IMR-90 (cell line): ENCODE results near the gene TINAGL1. TPM values are rescaled to one million over a fixed set of nuclear protein-coding genes. Genes with fewer than 3 reads are reported as not detected.

Experiments used
- ATAC-seq: fragments of 200-7000 bp; cut with Tn5 transposase; 2 replicates; pipeline ENCODE4 v1.9.1; 2020; ENCODE audit warnings: low read depth, mild to moderate bottlenecking, moderate library complexity
- BruUV-seq: library from RNA; stranded (reverse); fragments of 400-500 nt; replicated peaks from 2 replicates; lab custom pipeline; 2021; lab: Mats Ljungman, UMichigan
- CTCF ChIA-PET: fragments of 300-600 bp; formaldehyde crosslinking; extraction: SDS; loops from one replicate; lab custom pipeline; 2021; ENCODE audit warnings: antibody characterized with exemption; lab: Yijun Ruan, JAX
- POLR2A ChIA-PET: fragments of 300-600 bp; sonication (Branson Sonifier 250); formaldehyde crosslinking; loops from one replicate; lab custom pipeline; 2022; ENCODE audit warnings: antibody characterized with exemption; ENCODE audit not compliant: unreplicated experiment; lab: Charles Lee
- DNase-seq: peaks from one replicate; pipeline ENCODE4 v3.0.0; 2013
- H2AFZ ChIP-seq: replicated peaks from 2 replicates; pipeline ENCODE3; 2013; ENCODE audit warnings: low read length, mild to moderate bottlenecking; ENCODE audit not compliant: poor library complexity
- H2AK5ac ChIP-seq: 2 replicates; pipeline ENCODE4 v1.6.1; 2013; ENCODE audit warnings: low read depth, low read length, inconsistent platforms
- H2AK9ac ChIP-seq: replicated peaks from 2 replicates; pipeline ENCODE3; 2013; ENCODE audit warnings: mild to moderate bottlenecking, low read depth, low read length, moderate library complexity; ENCODE audit not compliant: poor library complexity
- H2BK120ac ChIP-seq: 2 replicates; pipeline ENCODE4 v1.6.1; 2013; ENCODE audit warnings: low read depth, low read length, inconsistent platforms
- H2BK15ac ChIP-seq: 3 replicates; pipeline ENCODE4 v1.6.1; 2013; ENCODE audit warnings: low read depth, low read length, inconsistent platforms
- H2BK20ac ChIP-seq: 2 replicates; pipeline ENCODE4 v1.6.1; 2013; ENCODE audit warnings: low read depth, mild to moderate bottlenecking, inconsistent platforms, low read length, moderate library complexity
- H2BK5ac ChIP-seq: 2 replicates; pipeline ENCODE4 v1.6.1; 2013; ENCODE audit warnings: mild to moderate bottlenecking, low read depth, low read length, inconsistent platforms; ENCODE audit not compliant: poor library complexity, severe bottlenecking
- H3K14ac ChIP-seq: replicated peaks from 2 replicates; pipeline ENCODE4 v1.6.1; 2013; ENCODE audit warnings: low read depth, low read length, inconsistent platforms
- H3K18ac ChIP-seq: 2 replicates; pipeline ENCODE4 v1.6.1; 2013; ENCODE audit warnings: low read depth, low read length, control low read depth
- H3K23ac ChIP-seq: 2 replicates; pipeline ENCODE4 v1.6.1; 2013; ENCODE audit warnings: low read depth, low read length, inconsistent platforms
- H3K27ac ChIP-seq: 2 replicates; pipeline ENCODE4 v1.5.1; 2013; ENCODE audit warnings: mild to moderate bottlenecking, control low read depth, low read length; ENCODE audit not compliant: insufficient read depth
- H3K27me3 ChIP-seq: 2 replicates; pipeline ENCODE4 v1.6.1; 2013; ENCODE audit warnings: low read length; ENCODE audit not compliant: control insufficient read depth, insufficient read depth
- H3K36me3 ChIP-seq: 2 replicates; pipeline ENCODE4 v1.6.1; 2013; ENCODE audit warnings: low read length, mixed read lengths; ENCODE audit not compliant: control insufficient read depth, insufficient read depth
- H3K4ac ChIP-seq: 2 replicates; pipeline ENCODE4 v1.6.1; 2013; ENCODE audit warnings: low read depth, low read length, inconsistent platforms
- H3K4me1 ChIP-seq: 2 replicates; pipeline ENCODE4 v1.6.1; 2013; ENCODE audit warnings: low read length, mixed read lengths; ENCODE audit not compliant: control insufficient read depth, insufficient read depth
- H3K4me2 ChIP-seq: 2 replicates; pipeline ENCODE4 v1.6.1; 2013; ENCODE audit warnings: low read depth, mild to moderate bottlenecking, control low read depth, low read length, moderate library complexity
- H3K4me3 ChIP-seq: 2 replicates; pipeline ENCODE4 v1.5.1; 2013; ENCODE audit warnings: low read depth, mild to moderate bottlenecking, control low read depth, low read length, moderate library complexity; ENCODE audit not compliant: insufficient read depth
- H3K56ac ChIP-seq: 2 replicates; pipeline ENCODE4 v1.6.1; 2013; ENCODE audit warnings: low read length, inconsistent platforms; ENCODE audit not compliant: insufficient read depth; ENCODE audit errors: extremely low read depth
- H3K79me1 ChIP-seq, 2 experiments: 2 replicates each; pipeline ENCODE4 v1.6.1; 2013; ENCODE audit warnings: low read length in 2 of 2, inconsistent platforms in 1 of 2, low read depth in 1 of 2
- H3K9ac ChIP-seq: 2 replicates; pipeline ENCODE4 v1.6.1; 2013; ENCODE audit warnings: low read depth, low read length, control low read depth
- H3K9me1 ChIP-seq: 2 replicates; pipeline ENCODE4 v1.6.1; 2013; ENCODE audit warnings: low read length, inconsistent platforms; ENCODE audit not compliant: insufficient read depth
- H3K9me3 ChIP-seq: 2 replicates; pipeline ENCODE4 v1.6.1; 2013; ENCODE audit warnings: low read length; ENCODE audit not compliant: control insufficient read depth, insufficient read depth
- H4K20me1 ChIP-seq: 2 replicates; pipeline ENCODE4 v1.6.1; 2013; ENCODE audit warnings: low read length, inconsistent platforms; ENCODE audit not compliant: insufficient read depth
- H4K5ac ChIP-seq: 2 replicates; pipeline ENCODE4 v1.6.1; 2013; ENCODE audit warnings: mild to moderate bottlenecking, low read depth, low read length, control low read depth
- H4K8ac ChIP-seq, 2 experiments: 2 replicates each; pipeline ENCODE4 v1.6.1; 2013; ENCODE audit warnings: low read depth in 2 of 2, low read length in 2 of 2, control low read depth in 1 of 2, inconsistent platforms in 1 of 2
- H4K91ac ChIP-seq: 2 replicates; pipeline ENCODE4 v1.6.1; 2013; ENCODE audit warnings: low read depth, low read length, inconsistent platforms; ENCODE audit not compliant: insufficient read depth
- BHLHE40 ChIP-seq: fragments of 150-350 bp; IDR thresholded peaks from 2 replicates; pipeline ENCODE4 v1.6.1; 2016; ENCODE audit warnings: mild to moderate bottlenecking, low read depth, low read length
- CEBPB ChIP-seq: IDR thresholded peaks from 2 replicates; pipeline ENCODE4 v1.6.1; 2012; ENCODE audit warnings: low read depth, low read length, improper control_type of control experiment
- CHD1 ChIP-seq: IDR thresholded peaks from 2 replicates; pipeline ENCODE4 v1.6.1; 2012; ENCODE audit warnings: low read depth, low read length, improper control_type of control experiment
- ELK1 ChIP-seq: fragments of 150-350 bp; IDR thresholded peaks from 2 replicates; pipeline ENCODE4 v1.6.1; 2016; ENCODE audit warnings: low read depth, mild to moderate bottlenecking, low read length, moderate library complexity, borderline replicate concordance
- FOS ChIP-seq: fragments of 150-350 bp; IDR thresholded peaks from 2 replicates; pipeline ENCODE4 v1.6.1; 2016; ENCODE audit warnings: low read depth, low read length
- MAFK ChIP-seq: IDR thresholded peaks from 2 replicates; pipeline ENCODE4 v1.6.1; 2012; ENCODE audit warnings: low read depth, low read length, improper control_type of control experiment
- MAZ ChIP-seq: IDR thresholded peaks from 2 replicates; pipeline ENCODE4 v1.6.1; 2012; ENCODE audit warnings: low read depth, mild to moderate bottlenecking, low read length, improper control_type of control experiment, moderate library complexity, borderline replicate concordance
- MXI1 ChIP-seq: IDR thresholded peaks from 2 replicates; pipeline ENCODE4 v1.6.1; 2012; ENCODE audit warnings: low read depth, mild to moderate bottlenecking, low read length, moderate library complexity, borderline replicate concordance
- POLR2A ChIP-seq: IDR thresholded peaks from 2 replicates; pipeline ENCODE4 v1.6.1; 2012; ENCODE audit warnings: mild to moderate bottlenecking, low read depth, low read length
- RAD21 ChIP-seq: IDR thresholded peaks from 2 replicates; pipeline ENCODE4 v1.6.1; 2012; ENCODE audit warnings: low read length, improper control_type of control experiment
- RCOR1 ChIP-seq: IDR thresholded peaks from 2 replicates; pipeline ENCODE4 v1.6.1; 2012; ENCODE audit warnings: mild to moderate bottlenecking, low read length, improper control_type of control experiment; ENCODE audit not compliant: insufficient replicate concordance
- RFX5 ChIP-seq: IDR thresholded peaks from 2 replicates; pipeline ENCODE4 v1.8.0; 2012; ENCODE audit warnings: low read depth, mild to moderate bottlenecking, low read length, moderate library complexity
- SMC3 ChIP-seq: fragments of 150-350 bp; IDR thresholded peaks from 2 replicates; pipeline ENCODE4 v1.6.1; 2016; ENCODE audit warnings: low read depth, mild to moderate bottlenecking, antibody characterized with exemption, low read length, moderate library complexity
- WGBS, 2 experiments: methylation state at CpG; one replicate each; pipeline versions ENCODE4 v1.1.5 to v1.1.7; 2013; ENCODE audit warnings: missing lambda C conversion rate in 2 of 2; ENCODE audit not compliant: insufficient read length in 1 of 2; ENCODE audit errors: extremely low coverage in 2 of 2; 5-methylcytosine and 5-hydroxymethylcytosine counted together
- dilution Hi-C: fragments of 300-500 bp; cut with HindIII; formaldehyde crosslinking; loops from one replicate; pipeline ENCODE4 v1.14.3; 2018; ENCODE audit warnings: low sequenced_read_pairs; ENCODE audit not compliant: unreplicated experiment
- in situ Hi-C: fragments of 300-500 bp; cut with MboI; formaldehyde crosslinking; loops from 3 replicates; pipeline ENCODE4 v1.14.3; 2019; ENCODE audit warnings: low sequenced_read_pairs, inconsistent platforms, mixed read lengths
- intact Hi-C: fragments of 100-400 bp; cut with micrococcal nuclease; formaldehyde crosslinking; loops from 2 replicates; pipeline ENCODE4 v1.10.0; 2022
- polyA plus RNA-seq, 3 experiments: library from polyadenylated mRNA; depleted of rRNA; stranded (reverse); fragments of >200 nt; gene quantifications; 2 replicates each; pipeline ENCODE4 v1.2.3, GENCODE V29; 2012; ENCODE audit warnings: low replicate concordance in 1 of 3
- total RNA-seq: library from RNA; depleted of rRNA; stranded (reverse); fragments of >200 nt; gene quantifications from 2 replicates; pipeline ENCODE4 v1.2.3, GENCODE V29; 2012
- TF ChIP-seq, protein P1 (sequence below): conservative IDR thresholded peaks from 2 replicates; pipeline ENCODE4 v1.5.1; 2012; ENCODE audit warnings: mild to moderate bottlenecking, low read depth, low read length, improper control_type of control experiment
- TF ChIP-seq, protein P2 (sequence below): fragments of 150-350 bp; IDR thresholded peaks from 2 replicates; pipeline ENCODE4 v1.6.1; 2017; ENCODE audit warnings: mild to moderate bottlenecking, antibody characterized with exemption, low read length, low read depth

Gene TINAGL1
- total and polyA plus RNA-seq, 2 of the 4 experiments (the other 2 are of a cell fraction): 0.54 to 1.5 TPM

- H3K9me3 ChIP-seq: no peaks in the 10 kb centered on the region
- no peak overlapping the region for H3K56ac ChIP-seq
- no peaks in the 10 kb centered on the region for H3K79me1 ChIP-seq
- H3K9ac ChIP-seq: no peak overlapping the region
- H2AFZ ChIP-seq: no peak overlapping the region
- in situ Hi-C loops (no loop called here), intact Hi-C loops (no loop called here), dilution Hi-C loops (no loop called here)
- CTCF ChIA-PET: no interaction called here
- no peak overlapping the region for H2AK5ac ChIP-seq
- no CpG with 5 or more reads among the region's 16 CpGs for whole genome bisulfite sequencing, 2 experiments
- 0 out of 2 replicates have a peak, but pooled peaks cover 9% of the 10 kb centered on the region for H3K9me1 ChIP-seq
- no peak overlapping the region for H2BK15ac ChIP-seq
- no peak overlapping the region for H3K23ac ChIP-seq
- H2BK20ac ChIP-seq: no peak overlapping the region
- no peaks in the 10 kb centered on the region; the same call in 1 of the 2 replicates for H3K27me3 ChIP-seq
- peaks cover 8% of the 10 kb centered on the region for H3K4me1 ChIP-seq
- POLR2A ChIA-PET: no interaction called here
- no peak overlapping the region for H3K4me3 ChIP-seq
- no peak overlapping the region for H4K5ac ChIP-seq
- H3K4me2 ChIP-seq: no peak overlapping the region
- no peak overlapping the region for H3K27ac ChIP-seq
- H4K20me1 ChIP-seq: 0 out of 2 replicates have a peak, but pooled peaks cover 10% of the 10 kb centered on the region
- DNase-seq (no peak), ATAC-seq (no peak)
- H3K14ac ChIP-seq: no peak overlapping the region
- BruUV-seq: no TSS peak
- H2BK5ac ChIP-seq: no peak overlapping the region
- H3K18ac ChIP-seq: no peak overlapping the region
- H4K91ac ChIP-seq: no peak overlapping the region
- H2BK120ac ChIP-seq: no peak overlapping the region
- no peak overlapping the region for H4K8ac ChIP-seq
- H2AK9ac ChIP-seq: no peak overlapping the region
- no peak overlapping the region for H3K4ac ChIP-seq
- H3K36me3 ChIP-seq: peaks cover 11% of the 10 kb centered on the region; the same call in 1 of the 2 replicates
- TF ChIP-seq FOS (no peak), RFX5 (no peak), MAFK (no peak), ELK1 (no peak), MXI1 (no peak), RAD21 (no peak), MAZ (no peak), CEBPB (no peak), POLR2A (no peak), RCOR1 (no peak), BHLHE40 (no peak), SMC3 (no peak), CHD1 (no peak)
- TF ChIP-seq, protein P1, sequence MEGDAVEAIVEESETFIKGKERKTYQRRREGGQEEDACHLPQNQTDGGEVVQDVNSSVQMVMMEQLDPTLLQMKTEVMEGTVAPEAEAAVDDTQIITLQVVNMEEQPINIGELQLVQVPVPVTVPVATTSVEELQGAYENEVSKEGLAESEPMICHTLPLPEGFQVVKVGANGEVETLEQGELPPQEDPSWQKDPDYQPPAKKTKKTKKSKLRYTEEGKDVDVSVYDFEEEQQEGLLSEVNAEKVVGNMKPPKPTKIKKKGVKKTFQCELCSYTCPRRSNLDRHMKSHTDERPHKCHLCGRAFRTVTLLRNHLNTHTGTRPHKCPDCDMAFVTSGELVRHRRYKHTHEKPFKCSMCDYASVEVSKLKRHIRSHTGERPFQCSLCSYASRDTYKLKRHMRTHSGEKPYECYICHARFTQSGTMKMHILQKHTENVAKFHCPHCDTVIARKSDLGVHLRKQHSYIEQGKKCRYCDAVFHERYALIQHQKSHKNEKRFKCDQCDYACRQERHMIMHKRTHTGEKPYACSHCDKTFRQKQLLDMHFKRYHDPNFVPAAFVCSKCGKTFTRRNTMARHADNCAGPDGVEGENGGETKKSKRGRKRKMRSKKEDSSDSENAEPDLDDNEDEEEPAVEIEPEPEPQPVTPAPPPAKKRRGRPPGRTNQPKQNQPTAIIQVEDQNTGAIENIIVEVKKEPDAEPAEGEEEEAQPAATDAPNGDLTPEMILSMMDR: no peak
- TF ChIP-seq, protein P2, sequence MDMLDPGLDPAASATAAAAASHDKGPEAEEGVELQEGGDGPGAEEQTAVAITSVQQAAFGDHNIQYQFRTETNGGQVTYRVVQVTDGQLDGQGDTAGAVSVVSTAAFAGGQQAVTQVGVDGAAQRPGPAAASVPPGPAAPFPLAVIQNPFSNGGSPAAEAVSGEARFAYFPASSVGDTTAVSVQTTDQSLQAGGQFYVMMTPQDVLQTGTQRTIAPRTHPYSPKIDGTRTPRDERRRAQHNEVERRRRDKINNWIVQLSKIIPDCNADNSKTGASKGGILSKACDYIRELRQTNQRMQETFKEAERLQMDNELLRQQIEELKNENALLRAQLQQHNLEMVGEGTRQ: no peak
These were observed 48.6 kb downstream of the TINAGL1 start for GRCh38 chr1:31624731-31625514.
